ENCODE measurements around the gene RPS14.

The RPS14 gene

GRCh38 chr5:150449517-150450339 lies at the start of gene RPS14:
Gene RPS14 (minus strand): TSS chr5:150449739. CDS start chr5:150447733, 2,006 bp downstream.
- peak; percentile 94 for DNase-seq

GRCh38 chr5:150498971-150499370 lies 49.4 kb upstream of the RPS14 start:
- DNase-seq: no peak

GRCh38 chr5:150498501-150498900 lies 49.0 kb upstream of the RPS14 start:
- no peak for DNase-seq

- no peak for DNase-seq
These were observed 48.4 kb upstream of the RPS14 start for GRCh38 chr5:150497989-150498317.

- no peak for DNase-seq
These were observed 47.9 kb upstream of the RPS14 start for GRCh38 chr5:150497274-150497988.

GRCh38 chr5:150496534-150496933 lies 47.0 kb upstream of the RPS14 start:
- no peak for DNase-seq

GRCh38 chr5:150496098-150496497 lies 46.6 kb upstream of the RPS14 start:
- DNase-seq: no peak

- DNase-seq: no peak
These were observed 43.1 kb upstream of the RPS14 start for GRCh38 chr5:150492621-150493020.

- DNase-seq: no peak
These were observed 42.3 kb upstream of the RPS14 start for GRCh38 chr5:150491876-150492275.

- no peak for DNase-seq
These were observed 41.2 kb upstream of the RPS14 start for GRCh38 chr5:150490754-150491153.

GRCh38 chr5:150490296-150490669 lies 40.7 kb upstream of the RPS14 start:
- DNase-seq: no peak

- no peak for DNase-seq
These were observed 40.1 kb upstream of the RPS14 start for GRCh38 chr5:150489360-150490295.

- DNase-seq: no peak
These were observed 39.2 kb upstream of the RPS14 start for GRCh38 chr5:150488519-150489359.

- no peak for DNase-seq
These were observed 37.9 kb upstream of the RPS14 start for GRCh38 chr5:150487199-150488061.

GRCh38 chr5:150486402-150487198 lies 37.1 kb upstream of the RPS14 start:
- peak; percentile 3 for DNase-seq

- DNase-seq: peak; percentile 17
These were observed 36.3 kb upstream of the RPS14 start for GRCh38 chr5:150485693-150486401.

GRCh38 chr5:150484964-150485692 lies 35.6 kb upstream of the RPS14 start:
- DNase-seq: no peak

GRCh38 chr5:150481972-150482406 lies 32.5 kb upstream of the RPS14 start:
- no peak for DNase-seq

GRCh38 chr5:150481708-150481965 lies 32.1 kb upstream of the RPS14 start:
- no peak for DNase-seq
